Midbrain (tissue), 1 donor: Measurements from ENCODE around the gene LRP6.
"Not testable (repeated sequence)": the region's sequence is repeated elsewhere in the genome, so short reads cannot be mapped to it uniquely, and the experiment has no call there.

ENCODE experiments used
- DNase-seq: peaks from one replicate; lab custom pipeline; 2025; lab: John Stamatoyannopoulos, UW

Gene LRP6

DNA sequence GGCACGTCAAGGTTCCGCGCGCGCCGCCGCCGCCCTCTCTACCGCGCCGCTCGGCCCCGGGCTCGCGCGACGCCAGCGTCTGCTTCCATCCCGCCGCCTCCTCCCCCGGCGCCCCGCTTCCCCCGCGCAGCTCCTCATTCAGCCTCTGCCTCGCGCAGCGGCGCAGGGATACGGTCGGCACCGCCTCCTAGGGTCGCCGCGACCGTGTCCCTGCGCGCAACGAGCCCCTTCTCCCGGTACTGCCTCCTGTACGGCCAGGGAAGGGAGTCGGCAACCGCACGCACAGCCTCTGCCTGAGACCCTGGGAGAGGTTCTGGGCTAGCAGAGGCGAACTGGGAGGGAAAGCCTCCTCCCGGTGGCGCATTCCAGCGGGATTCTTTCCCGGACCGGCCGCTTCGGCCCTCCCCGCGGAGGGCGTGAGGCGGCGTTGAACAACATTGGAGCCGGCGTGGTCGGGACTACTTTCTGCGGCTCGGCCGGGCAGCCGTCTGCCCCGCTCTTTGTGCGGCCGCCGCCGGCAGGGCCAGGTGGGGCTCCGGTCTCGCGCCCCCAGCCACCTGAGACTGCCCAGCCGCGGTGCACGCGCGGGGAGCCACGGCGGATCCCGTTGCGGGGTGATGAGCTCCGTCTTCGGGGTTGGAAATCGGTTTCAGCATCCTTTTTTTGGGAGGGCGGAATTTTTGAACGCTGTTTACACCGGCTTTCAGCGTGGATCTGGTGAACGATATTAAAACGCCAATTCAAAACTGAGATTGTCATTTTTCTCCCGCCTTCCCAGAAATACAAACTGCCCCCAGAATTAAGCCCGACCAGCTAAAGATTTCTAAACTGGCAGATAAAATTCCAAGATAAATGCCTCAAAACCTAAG, at the start of gene LRP6:
LRP6 (minus strand) TSS at position 172 of the 869 bp plus-strand sequence. CDS start 309 bp downstream, outside the sequence.
- DNase-seq, result peak; percentile 92

DNA sequence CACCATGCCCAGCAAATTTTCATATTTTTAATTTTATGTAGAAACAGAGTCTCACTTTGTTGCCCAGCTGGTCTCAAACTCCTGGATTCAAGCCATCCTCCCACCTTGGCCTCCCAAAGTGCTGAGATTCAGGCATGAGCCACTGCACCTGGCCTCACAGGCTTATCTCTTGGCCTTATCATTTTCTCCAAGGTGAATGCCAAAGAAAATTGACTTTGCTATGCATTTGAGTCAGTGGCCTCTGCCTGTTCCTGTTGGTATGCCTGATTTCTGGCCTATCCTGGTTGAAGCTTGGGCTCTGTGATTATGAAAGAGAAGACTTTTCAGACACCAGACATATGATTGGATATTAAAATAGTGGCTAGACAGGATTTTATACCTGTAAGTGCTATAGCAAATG, 49.0 kb upstream of the LRP6 start:
- DNase-seq, result no peak

GRCh38 chr12:12310695-12311094, 43.9 kb upstream of the LRP6 start:
- not testable (repeated sequence) for DNase-seq

DNA sequence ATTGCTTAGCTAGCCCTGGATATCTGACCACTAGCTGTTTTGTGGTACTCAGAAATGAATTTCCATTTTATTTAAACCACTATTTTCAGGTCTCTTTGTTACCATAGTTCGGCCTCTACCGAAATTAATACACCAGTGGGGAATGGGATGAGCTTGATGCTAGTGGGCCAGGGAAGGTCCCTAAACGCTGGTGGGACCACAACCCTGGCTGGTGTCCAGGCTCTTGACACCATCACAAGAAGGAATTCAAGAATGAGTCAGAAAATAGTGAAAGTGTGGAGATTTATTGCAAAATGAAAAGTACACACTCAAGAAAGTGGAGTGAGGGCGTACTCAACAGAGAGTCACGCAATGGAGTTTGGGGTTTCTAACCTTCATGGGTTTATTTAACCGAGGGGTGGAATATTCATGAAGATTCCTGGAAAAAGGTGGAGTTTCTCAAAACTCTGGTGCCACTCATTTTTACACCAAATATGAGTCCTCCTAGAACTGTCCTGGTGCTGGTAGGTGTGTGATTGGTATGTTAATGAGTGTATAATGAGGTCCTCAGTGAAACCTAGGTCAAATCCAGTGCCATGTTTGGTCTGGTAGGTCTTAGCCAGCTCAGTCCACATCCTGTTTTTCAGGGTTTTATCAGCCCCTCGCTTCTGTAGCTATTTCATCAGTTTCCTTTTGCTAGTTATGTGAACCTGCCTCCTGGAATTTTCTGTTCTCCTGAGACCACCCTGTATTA, 38.9 kb upstream of the LRP6 start:
- DNase-seq, result no peak

DNA sequence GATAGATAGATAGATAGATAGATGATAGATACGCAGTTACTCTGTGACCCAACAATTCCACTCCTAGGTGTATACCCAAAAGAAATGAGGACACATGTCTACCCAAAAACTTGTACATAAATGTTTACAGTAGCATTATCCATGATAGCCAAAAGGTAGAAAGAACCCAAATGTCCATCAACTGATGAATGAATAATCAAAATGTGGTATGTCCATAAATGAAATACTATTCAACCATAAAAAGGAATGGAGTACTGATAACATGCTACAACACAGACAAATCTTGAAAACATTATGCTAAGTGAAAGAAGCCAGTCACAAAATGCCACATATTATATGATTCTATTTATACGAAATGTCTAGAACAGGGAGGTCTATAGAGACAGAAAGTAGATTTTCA, 36.1 kb upstream of the LRP6 start:
- DNase-seq, result no peak

DNA sequence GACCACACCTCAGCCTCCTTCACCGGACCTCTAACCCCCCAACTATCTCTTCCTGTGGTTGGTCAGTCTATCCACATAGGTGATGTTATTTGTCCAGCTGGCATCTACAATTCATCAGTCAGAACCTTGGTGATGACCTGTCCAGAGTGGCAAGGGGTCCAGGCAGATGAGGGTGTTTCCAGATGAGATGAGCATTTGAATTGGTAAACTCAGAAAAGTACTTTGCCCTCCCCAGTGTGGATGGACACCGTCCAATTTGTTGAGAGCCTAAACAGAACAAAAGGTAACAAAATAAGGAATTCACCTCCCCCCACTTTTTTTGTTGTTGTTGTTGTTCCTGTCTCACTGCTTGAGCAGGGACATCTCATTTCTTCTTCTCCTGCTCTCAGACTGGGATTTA, 34.3 kb upstream of the LRP6 start:
- DNase-seq, result no peak

DNA sequence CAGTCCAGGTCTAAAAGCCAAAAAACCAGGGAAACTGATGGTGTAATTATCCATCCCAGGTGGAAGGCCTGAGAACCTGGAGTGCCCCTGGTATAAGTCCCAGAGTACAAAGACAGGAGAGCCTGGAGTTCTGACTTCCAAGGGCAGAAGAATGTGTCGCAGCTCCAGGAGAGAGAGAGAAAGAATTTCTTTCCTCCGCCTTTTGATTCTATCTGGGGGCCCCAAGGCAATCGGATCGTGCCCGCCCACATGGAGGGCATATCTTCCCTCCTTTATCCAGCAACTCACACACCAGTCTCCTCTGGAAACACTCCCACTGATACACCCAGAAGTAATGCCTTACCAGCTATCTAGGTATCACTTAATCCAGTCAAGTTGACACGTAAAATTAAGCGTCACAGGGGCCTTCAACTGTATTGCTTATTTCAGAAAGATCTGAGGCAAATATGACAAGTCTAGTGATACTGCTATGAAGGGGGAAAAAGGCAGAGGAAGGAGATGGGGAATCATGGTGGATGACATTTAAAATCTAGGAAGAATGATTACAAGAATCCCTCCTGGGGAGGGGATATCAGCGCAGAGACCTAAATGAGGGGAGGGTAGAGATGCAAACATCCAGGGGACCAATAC, 30.5 kb upstream of the LRP6 start:
- no peak for DNase-seq

DNA sequence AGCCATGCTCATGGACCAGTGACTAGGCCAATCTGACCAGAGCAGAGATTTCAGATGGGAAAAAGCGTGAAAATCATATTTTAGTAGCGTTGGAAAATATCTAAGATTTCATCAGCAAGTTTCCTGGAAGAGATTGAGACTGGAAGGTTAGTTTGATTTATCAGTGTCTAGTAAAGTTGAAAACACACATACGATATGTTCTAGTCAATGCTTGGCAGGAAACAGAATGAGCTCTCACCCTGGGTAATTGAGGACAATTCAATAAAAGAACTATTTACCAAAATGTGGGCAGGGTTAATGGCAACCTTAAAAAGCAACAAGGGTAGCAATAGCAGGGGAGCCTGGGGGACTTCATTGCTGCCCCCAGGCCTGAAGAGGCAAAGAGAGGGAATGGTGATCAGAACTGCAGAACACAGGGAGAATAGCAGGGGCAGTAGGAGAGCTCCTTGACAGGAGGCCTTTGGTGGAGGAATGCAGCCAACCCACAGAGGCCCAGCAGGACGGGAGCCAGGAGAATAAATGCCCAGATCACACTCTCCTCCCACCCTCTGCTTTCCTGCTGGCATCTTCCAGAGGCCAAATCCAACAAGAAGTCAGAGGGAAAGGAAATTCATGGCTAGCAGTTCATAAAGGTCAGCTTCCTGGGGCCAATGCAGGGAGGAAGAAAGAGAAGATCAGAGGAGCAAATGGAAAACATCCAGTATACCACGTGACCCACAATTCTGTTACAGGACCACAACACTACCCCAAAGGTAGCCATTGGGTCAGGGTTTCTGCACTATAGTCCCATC, 27.6 kb upstream of the LRP6 start:
- peak; percentile 6 for DNase-seq

DNA sequence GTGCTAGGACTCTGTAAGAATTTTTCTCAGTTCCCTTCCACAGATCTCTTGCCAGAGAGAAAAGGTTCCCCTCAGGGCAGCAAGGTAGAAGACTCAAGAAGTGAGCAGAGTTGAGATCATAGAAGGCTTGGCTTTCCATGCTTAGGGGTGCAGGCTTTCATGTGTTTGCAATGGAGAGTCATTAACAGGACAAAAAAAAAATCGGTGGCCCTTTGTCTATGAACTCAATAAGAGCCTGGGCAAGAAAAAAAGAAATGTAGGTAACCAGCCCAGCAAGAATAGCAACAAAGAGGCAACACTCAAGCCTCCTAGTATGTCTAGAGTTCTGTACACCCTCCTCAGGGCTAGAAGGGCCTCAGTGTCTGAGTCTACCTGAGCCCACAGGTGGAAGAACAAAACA, 23.4 kb upstream of the LRP6 start:
- no peak for DNase-seq

DNA sequence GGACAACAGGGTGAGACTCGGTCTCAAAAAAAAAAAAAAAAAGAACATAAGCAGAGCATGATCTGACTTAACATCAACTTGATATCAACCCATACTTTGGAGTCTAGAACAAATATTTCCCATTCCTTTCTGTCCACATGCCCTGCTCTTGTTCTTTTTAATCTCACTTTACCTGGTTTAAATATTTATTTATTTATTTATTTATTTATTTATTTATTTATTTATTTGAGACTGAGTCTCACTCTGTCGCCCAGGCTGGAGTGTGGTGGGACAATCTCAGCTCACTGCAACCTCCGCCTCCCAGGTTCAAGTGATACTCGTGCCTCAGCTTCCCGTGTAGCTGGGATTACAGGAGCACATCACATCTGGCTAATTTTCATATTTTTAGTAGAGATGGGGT, 19.6 kb upstream of the LRP6 start:
- no peak for DNase-seq

DNA sequence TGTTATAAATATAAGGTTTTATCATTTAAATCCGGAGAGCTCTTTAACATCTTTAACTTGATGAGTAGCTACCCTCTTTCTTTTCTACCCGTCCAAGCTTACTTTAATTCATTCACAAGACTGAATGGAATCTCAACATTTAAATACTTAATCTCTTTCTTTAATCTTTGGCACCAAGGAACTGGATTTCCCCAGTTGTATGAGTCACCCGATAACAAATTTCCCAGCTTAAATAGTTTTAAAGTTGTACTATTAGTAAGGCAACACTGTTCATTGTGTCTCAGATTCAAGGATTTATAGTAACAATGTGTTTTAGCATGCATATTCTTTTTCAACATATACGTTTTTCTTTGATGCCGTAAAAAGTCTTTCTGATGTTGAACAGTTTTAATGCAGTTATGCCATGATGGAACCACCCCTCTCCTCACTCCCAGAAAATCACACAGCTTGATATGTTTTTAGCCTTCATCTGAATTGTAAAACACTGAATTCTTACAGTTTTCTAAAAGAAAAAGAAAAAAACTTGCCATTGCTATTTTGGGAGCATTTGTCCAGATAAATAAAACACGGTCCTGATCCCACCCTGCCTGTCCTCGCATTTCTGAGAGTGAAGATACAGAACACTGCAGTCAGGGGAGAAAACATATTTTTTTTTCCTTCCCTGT, 16.0 kb upstream of the LRP6 start:
- no peak for DNase-seq

DNA sequence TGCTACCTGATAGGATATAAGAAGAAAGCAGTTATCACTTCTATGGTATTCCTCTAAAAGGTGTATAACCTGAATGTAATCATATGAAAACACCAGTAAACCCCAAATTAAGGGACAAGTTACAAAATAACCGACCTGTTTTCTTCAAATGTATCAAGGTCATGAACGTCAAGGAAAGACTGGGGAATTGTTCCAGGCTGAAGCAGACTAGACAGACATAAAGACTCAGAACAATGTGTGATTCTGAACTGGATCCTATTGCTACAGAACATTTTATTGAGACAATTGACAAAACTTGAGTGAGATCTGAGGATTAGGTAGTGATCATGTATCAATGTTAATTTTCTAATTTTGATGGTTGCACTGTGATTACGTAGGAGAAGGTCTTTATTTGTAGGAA, 15.4 kb upstream of the LRP6 start:
- no peak for DNase-seq

DNA sequence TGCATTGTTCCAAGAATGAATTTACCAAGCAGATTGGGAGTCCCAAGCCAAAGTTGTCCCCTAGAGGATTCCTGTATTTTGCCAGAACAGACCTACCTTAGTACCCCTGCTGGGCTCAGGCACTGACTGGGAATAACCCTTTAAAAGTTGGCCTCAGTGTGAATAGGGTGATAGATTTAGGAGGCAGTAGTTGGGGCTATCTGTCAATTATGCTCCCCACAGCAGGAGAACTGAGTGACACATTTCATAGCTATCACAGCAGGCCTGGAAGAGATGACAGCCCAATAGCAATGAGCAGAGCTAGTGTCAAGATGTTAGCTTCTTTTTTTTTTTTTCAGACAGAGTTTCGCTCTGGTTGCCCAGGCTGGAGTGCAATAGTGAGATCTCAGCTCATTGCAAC, 14.3 kb upstream of the LRP6 start:
- no peak for DNase-seq

GRCh38 chr12:12278899-12279298, 12.1 kb upstream of the LRP6 start:
- no peak for DNase-seq

DNA sequence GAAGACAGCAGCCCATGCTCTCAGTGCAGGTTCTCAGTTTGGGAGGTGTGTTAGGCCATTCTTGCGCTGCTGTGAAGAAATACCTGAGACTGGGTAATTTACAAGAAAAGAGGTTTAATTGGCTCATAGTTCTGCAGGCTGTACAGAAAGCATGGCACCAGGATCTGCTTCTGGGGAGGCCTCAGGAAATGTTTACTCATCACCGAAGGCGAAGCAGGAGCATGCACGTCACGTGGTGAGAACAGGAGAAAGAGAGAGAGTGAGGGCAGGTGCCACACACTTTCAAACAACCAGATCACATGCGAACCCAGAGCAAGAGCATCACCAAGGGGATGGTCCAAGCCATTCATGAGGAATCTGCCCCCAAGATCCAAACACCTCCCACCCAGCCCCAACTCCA, 9.0 kb upstream of the LRP6 start:
- no peak for DNase-seq

- no peak for DNase-seq
Observed at GRCh38 chr12:12273291-12273957, 6.6 kb upstream of the LRP6 start.

DNA sequence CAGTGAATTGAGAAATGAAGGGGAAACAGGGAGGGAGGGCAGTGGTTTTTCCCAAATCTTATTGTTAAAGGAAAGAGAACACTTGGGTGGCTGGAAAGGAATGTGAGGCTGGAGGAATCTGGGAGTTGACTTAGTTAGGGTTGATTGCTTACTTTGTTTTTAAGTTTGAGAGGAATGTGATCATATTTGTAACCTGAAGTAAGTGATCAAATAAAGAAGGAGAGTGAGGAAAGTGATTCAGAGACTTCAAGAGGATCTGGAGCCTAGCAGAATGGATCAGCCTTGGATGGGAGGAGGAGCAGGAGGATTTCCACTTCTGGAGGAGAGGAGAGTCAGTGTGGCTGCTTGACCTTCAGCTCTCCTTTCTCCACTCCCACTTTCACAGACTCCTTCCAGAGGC, 6.0 kb upstream of the LRP6 start:
- DNase-seq, result no peak

DNA sequence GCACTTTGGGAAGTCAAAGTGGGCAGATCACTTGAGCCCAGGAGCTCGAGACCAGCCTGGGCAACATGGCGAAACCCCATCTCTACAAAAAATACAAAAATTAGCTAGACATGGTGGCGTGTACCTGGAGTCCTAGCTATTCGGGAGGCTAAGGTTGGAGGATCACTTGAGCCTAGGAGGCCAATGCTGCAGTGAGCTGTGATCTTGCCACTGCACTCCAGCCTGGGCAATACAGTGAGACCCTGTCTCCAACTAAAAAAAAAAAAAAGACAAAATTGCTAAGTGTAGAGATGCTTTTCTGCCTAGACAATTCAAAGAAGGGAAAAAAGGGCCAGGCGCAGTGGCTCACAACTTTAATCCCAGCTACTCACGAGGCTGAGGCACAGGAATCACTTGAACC, 3.4 kb upstream of the LRP6 start:
- no peak for DNase-seq

DNA sequence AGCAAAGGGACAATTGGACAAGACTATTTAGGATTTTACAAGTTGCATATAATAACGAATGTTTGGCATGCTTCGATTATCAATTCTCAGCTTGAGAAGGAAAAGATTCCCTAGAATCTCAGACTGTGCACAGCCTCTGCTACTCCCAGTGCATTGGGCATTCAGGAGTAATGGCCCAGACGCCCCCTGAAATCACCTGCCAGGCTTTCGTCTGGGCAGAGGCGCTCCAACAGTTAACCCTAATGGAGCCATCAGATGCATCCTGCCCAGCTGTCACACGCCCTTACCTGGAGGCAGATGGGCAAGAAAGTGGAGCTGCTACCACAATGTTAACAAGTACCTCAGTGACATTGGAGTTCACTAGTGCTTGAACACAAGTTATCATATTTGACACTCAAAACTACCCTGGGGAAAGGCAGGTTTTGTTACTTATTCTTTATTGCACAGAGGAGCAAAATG, 927 bp upstream of the LRP6 start:
- DNase-seq, result no peak

GRCh38 chr12:12266389-12266872, 413 bp downstream of the LRP6 start:
- peak; percentile 67 for DNase-seq
